HG02973 (cell line): ENCODE data around the gene RAD51AP1.

Experiments used
- ATAC-seq: cut with Tn5 transposase; IDR thresholded peaks from one replicate; pipeline ENCODE4 v1.9.1; 2021; ENCODE audit warnings: moderate library complexity; ENCODE audit not compliant: unreplicated experiment

RAD51AP1 gene

GRCh38 chr12:4545195-4545594, 6.5 kb downstream of the RAD51AP1 start:
- ATAC-seq, result no peak

- no peak for ATAC-seq
Measured at GRCh38 chr12:4552191-4552590, 13.5 kb downstream of the RAD51AP1 start.

GRCh38 chr12:4553943-4554342, 15.3 kb downstream of the RAD51AP1 start:
- no peak for ATAC-seq

- ATAC-seq, result no peak
Measured at GRCh38 chr12:4555804-4556203, 17.1 kb downstream of the RAD51AP1 start.

GRCh38 chr12:4556735-4557530, 18.2 kb downstream of the RAD51AP1 start:
- no peak for ATAC-seq

- no peak for ATAC-seq
Measured at GRCh38 chr12:4557586-4557985, 18.9 kb downstream of the RAD51AP1 start.

GRCh38 chr12:4558171-4558570, 19.5 kb downstream of the RAD51AP1 start:
- ATAC-seq, result no peak

- no peak for ATAC-seq
Measured at GRCh38 chr12:4562034-4562657, 23.5 kb downstream of the RAD51AP1 start, which contains the start of gene DYRK4. DYRK4 (plus strand) TSS chr12:4562208; CDS start chr12:4562246, 38 bp downstream.

- ATAC-seq, result no peak
Measured at GRCh38 chr12:4563336-4563735, 24.6 kb downstream of the RAD51AP1 start.

GRCh38 chr12:4564818-4565217, 26.1 kb downstream of the RAD51AP1 start:
- no peak for ATAC-seq

- no peak for ATAC-seq
Measured at GRCh38 chr12:4566474-4566873, 27.8 kb downstream of the RAD51AP1 start.

GRCh38 chr12:4567073-4567881, 28.6 kb downstream of the RAD51AP1 start:
- no peak for ATAC-seq

GRCh38 chr12:4569261-4569660, 30.6 kb downstream of the RAD51AP1 start:
- no peak for ATAC-seq

- no peak for ATAC-seq
Measured at GRCh38 chr12:4572680-4573079, 34.0 kb downstream of the RAD51AP1 start.

GRCh38 chr12:4579305-4580102, 40.8 kb downstream of the RAD51AP1 start:
- no peak for ATAC-seq

GRCh38 chr12:4580281-4580688, 41.6 kb downstream of the RAD51AP1 start:
- no peak for ATAC-seq

GRCh38 chr12:4584281-4584680, 45.6 kb downstream of the RAD51AP1 start:
- no peak for ATAC-seq

- ATAC-seq, result no peak
Measured at GRCh38 chr12:4584896-4585295, 46.2 kb downstream of the RAD51AP1 start.

- no peak for ATAC-seq
Measured at GRCh38 chr12:4586500-4586899, 47.8 kb downstream of the RAD51AP1 start.

- ATAC-seq, result no peak
Measured at GRCh38 chr12:4587108-4587507, 48.4 kb downstream of the RAD51AP1 start.

- no peak for ATAC-seq
Measured at GRCh38 chr12:4588916-4589315, 50.2 kb downstream of the RAD51AP1 start.
